GM18505 (cell line): ENCODE data around the gene ERFE.

Experiments used
- ATAC-seq: cut with Tn5 transposase; IDR thresholded peaks from one replicate; pipeline ENCODE4 v1.9.1; 2021; ENCODE audit not compliant: unreplicated experiment
- POLR2A ChIP-seq: IDR thresholded peaks from 4 replicates; pipeline ENCODE4 v1.6.1; 2011; ENCODE audit warnings: borderline replicate concordance; ENCODE audit not compliant: insufficient read depth, insufficient read length; ENCODE audit errors: extremely low read depth

The ERFE gene

DNA sequence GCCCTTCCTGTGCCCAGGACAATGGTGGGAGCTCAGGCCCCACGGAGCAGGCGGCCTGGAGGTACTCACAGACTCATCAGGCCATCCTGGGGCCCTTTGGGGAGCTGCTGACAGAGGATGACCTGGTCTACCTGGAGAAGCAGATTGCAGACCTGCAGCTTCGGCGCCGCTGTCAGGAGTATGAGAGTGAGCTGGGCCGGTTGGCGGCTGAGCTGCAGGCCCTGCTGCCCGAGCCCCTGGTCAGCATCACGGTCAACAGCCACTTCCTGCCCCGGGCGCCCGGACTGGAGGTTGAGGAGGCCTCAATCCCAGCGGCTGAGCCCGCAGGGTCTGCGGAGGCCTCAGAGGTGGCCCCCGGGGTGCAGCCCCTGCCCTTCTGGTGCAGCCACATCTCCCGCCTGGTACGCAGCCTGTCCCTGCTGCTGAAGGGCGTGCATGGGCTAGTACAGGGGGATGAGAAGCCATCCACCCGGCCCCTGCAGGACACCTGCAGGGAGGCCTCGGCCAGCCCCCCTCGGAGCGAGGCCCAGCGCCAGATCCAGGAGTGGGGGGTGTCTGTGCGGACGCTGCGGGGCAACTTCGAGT is 28.6 kb upstream of the ERFE start:
- TF ChIP-seq POLR2A = no peak
- ATAC-seq = no peak

DNA sequence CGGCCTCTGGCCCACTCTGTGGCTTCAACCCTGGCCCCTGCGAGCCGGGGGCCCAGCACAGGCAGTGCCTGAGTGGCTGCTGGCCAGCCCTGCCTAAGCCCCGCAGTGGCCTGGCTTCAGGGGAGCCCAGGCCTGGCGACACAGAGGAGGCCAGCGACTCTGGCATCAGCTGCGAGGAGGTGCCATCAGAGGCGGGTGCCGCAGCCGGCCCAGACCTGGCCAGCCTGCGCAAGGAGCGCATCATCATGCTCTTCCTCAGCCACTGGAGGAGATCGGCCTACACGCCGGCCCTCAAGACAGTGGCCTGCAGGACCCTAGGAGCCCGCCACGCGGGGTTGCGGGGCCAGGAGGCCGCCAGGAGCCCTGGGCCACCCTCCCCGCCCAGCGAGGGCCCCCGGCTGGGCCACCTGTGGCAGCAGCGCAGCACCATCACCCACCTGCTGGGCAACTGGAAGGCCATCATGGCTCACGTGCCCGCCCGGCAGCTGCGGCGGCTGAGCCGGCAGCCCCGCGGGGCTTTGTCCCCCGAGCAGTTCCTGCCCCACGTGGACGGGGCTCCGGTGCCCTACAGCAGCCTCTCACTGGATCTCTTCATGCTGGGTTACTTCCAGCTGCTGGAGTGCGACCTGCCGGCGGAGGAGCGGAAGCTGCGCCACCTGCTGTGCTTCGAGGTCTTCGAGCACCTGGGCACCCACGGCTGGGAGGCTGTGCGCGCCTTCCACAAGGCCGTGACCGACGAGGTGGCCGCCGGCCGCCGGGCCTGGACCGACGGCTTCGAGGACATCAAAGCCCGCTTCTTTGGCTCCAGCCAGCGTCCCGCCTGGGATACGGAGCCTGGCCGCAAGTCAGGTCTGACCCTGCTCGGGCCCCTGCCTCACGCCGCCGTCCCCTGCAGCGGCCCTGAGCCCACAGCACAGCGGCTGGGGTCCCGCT is 27.8 kb upstream of the ERFE start:
- ATAC-seq = no peak
- TF ChIP-seq POLR2A = no peak

DNA sequence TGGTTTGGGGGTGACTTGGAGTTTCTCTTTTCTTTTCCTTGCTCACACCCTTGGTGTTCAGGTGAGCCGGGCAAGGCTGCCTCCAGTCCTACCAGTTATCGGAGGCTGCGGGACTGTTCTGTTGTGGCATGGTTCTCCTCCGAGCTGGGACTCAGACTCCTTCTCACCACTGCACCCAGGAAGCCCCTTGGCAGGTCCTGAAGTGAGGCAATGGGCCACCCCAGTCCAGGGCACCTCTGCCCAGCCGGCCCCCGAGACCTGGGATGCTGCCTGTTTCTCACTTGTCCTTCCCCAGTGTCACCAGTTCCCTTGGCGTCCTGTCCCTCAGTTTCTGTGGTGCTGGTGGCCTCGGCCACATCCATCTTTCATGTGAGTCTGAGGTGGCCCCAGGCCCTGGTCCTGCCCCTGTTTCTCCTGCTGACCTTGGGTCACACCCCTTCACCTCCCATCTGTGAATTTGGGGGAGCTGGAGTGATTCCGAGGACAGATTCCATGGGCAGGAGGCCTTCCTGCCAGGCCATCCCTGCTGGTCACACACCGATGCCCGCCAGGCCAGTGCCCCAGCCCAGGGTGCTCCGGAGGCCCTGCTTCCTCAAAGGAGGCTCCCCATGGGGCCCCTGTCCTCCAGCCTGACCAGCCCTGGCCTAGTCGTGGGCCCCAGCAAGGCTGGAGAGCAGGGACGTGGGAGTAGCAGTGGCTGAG is 26.9 kb upstream of the ERFE start:
- no peak for ATAC-seq
- no peak for TF ChIP-seq POLR2A

DNA sequence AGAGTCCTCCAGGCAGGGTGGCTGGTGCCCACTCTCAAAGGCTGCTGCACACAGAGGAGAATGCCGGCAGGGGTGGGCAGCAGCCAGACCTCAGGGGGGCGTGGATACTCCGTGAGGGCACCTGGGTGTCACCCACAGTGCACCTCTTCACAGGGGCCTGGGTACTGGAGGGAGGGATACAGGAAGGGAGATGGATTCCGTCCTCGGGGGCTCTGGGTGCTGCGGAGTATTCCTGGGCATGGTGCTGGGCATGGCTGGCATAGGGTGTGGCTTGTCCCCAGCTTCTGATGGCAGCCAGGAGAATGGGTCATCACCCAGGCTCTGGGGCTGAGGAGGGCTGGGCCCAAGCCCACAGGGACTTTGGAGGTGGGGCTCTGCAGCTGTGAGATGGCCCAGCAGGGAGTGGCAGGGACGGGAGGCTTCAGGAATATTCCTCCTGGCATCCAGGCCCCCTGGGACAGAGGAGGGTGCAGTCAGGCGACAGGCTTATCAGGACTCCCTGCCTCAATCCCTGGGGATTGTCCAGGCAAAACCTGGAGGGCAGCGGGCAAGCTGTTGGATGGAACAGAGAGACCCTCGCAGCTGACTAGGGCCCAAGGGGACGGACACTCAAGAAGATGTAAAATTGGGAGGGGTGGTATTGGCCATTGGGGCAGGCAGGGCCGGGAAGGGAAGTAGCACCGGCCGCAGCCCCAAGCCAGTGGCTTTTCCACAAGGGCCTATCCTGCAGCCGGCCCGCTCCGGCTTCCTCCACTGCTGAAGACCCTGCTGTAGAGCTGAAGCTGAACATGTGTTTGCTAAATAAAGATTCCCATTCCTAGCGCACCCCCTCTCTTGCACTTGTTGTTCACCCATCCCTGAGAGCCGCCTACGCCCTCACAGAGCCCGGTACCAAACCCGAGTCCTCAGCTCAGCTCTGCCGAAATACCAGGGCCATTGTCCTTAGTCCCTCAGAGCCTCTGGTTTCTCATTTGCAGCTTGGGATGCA is 26.0 kb upstream of the ERFE start:
- no peak for ATAC-seq

DNA sequence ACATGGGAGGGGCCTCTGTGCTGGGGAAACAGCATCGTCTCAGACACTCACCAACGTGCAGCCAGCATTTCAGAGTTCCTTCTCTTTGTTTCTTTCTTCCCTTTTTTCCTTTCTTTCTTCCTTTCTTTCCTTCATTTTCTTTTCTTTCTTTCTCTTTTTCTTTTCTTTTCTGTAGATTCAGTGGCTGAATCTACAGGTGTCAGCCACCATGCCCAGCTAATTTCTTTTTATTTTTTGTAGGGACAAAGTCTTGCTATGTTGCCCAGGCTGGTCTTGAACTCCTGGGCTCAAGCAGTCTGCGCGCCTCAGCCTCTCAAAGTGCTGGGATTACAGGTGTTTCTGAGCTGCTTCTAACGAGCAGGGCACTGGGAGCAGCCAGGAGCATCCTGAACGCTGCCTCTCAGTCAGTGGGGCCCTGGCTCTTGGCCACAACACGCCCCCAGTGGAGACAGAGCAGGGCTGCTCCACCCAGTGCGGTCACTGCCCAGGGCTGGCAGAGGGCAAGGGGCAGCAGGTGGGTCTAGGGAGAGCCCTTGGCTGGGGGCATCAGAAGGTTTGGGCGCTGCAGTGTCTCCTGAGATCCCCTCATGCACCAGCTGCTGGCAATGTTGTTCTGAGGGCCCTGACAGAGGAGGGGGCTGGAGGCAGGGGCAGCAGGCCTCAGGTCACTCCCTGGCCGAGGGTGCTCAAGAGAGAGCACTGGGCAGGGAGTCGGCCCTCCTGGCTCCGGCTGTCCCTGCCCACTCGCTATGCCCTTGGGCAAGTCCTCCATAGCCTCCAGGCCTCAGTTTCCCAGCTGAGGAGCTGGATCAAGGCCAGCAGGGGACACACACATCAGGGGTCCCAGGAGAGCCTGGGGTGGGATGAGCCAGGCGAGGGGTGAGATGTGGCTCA is 25.0 kb upstream of the ERFE start:
- no peak for TF ChIP-seq POLR2A
- ATAC-seq = no peak

More for the DNA sequence above, 26.0 kb upstream of the ERFE start:
- TF ChIP-seq POLR2A = no peak

DNA sequence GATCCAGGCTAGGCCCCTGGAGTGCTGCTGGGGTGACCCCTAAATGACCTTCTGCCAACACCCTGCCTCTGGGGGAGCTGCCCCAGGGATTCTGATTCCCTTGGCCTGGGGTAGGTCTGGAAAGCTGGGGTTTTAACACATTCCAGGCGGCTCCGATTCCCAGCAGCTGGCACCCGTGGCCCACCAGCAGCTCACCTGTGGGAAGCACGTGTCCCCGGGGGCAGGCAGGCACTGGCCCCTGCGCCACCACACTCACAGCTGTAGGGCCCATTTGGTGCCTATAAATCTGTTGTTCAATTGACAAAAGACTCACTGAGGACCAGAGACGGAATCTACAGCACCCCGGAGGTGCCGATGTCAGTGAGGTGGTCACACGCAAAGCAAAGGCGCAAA is 24.4 kb upstream of the ERFE start:
- no peak for ATAC-seq
- TF ChIP-seq POLR2A = no peak

DNA sequence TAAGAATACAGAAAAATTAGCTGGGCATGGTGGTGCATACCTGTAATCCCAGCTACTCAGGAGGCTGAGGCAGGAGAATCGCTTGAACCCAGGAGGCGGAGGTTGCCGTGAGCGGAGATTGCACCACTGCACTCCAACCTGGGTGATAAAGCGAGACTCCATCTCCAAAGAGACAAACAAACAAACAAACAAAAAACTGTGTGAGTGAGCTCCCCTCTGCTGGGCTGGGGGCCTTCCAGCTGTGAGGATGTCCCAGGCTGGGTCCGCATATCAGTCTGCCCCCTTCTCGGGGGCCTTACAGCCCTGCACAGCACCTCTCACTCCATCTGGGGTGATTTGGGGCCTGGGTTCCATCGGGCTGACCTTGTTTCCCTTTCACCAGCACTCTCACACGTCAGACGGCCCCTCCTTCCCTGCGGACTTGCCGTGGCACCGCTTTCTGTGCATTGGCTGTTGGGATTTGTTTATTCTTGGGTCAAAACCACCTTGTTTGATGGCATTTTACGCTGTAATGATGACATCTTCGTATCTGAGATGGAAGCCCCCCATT is 23.1 kb upstream of the ERFE start:
- ATAC-seq = no peak
- no peak for TF ChIP-seq POLR2A

DNA sequence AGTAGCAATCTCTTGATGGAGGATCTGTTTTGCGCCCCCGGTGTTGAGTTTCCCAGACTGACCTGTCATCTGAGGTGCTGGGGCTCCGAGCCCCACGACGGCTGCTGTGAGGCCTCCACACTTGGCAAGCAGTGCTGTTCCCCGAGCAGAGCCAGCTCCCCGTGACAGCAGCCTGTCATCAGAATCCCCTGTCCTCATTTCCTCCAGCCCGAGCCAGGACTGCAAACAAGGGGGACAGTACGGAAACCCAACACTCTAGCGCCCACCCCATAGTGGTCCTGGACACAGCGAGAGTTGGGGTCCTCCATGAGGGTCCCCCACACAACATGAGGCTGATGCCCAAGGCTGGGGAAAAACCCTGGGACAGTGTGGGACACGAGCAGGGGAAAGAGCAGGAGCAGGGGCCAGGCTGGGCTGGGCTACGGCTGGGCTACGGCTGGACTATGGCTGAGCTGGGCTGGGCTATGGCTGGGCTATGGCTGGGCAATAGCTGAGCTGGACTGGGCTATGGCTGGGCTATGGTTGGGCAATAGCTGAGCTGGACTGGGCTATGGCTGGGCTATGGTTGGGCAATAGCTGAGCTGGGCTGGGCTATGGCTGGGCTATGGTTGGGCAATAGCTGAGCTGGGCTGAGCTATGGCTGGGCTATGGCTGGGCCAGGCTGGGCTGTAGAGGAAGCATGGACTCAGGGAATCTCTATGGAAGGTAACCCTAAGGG is 21.8 kb upstream of the ERFE start:
- no peak for ATAC-seq
- TF ChIP-seq POLR2A = no peak

DNA sequence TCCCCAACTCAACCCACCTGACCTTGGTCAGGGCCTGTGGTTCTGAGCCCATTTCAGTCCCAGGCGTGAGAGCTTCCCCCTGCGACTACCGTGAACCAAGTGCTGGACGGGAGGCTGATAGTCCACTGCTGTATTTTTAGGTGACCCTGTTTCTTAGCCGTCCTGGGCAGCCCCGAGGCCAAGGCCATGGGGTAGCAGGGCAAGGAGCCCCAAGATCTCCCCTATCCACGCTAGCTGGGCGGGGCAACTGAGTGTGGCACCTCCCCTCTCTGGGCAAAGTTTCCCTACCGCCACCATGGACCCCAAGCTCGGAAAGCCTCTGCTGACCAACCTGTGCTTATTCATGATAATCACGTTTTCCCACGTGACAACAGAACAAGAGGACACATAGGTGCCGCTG is 20.9 kb upstream of the ERFE start:
- ATAC-seq = no peak

DNA sequence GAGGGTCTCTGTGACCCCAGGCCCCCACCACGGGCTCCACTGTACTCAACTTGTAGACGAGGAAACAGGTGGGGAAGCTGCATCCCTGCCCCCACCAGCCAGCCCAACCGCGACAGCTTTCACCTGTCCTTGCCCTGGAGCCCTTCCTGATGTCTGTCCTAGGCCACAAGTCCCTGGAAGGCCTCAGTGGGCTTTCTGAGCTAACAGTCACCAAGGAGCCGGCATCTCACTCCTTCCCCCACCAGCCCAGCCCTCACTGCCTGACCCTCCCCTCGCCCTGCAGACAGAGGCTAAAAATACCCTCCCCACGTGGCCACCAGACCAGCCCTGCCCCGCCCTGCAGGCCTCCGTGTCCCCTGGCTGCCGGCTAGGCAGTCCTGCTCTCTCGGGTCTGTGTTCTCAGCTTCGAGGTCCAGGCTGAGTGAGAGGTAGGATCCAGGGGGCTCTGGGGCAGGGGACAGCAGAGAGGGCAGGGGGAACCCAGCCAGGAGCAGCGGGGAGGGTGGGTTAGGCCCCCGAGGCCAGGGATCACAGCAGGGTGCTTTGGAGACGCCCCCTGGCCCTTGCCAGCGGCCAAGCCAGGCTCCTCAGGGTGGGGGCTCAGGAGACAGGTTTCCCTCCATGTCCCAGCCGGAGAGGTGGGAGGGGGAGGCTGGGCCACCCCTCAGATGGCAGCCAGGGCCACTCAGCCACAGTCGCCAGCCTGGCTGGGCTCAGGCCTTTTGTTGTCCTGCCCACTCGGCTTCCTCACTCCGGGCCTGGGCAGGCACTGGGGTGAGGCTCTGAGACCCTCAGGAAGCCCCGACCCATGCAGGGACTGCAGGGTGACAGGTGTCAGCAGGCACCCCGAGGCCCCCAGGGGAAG is 20.2 kb upstream of the ERFE start, which contains the start of gene KLHL30:
KLHL30 (plus strand) TSS at position 338 of the 865 bp plus-strand sequence. CDS start 2,087 bp downstream, outside the sequence.
- ATAC-seq = no peak
- TF ChIP-seq POLR2A = no peak

More for the DNA sequence above, 20.9 kb upstream of the ERFE start:
- TF ChIP-seq POLR2A = no peak

DNA sequence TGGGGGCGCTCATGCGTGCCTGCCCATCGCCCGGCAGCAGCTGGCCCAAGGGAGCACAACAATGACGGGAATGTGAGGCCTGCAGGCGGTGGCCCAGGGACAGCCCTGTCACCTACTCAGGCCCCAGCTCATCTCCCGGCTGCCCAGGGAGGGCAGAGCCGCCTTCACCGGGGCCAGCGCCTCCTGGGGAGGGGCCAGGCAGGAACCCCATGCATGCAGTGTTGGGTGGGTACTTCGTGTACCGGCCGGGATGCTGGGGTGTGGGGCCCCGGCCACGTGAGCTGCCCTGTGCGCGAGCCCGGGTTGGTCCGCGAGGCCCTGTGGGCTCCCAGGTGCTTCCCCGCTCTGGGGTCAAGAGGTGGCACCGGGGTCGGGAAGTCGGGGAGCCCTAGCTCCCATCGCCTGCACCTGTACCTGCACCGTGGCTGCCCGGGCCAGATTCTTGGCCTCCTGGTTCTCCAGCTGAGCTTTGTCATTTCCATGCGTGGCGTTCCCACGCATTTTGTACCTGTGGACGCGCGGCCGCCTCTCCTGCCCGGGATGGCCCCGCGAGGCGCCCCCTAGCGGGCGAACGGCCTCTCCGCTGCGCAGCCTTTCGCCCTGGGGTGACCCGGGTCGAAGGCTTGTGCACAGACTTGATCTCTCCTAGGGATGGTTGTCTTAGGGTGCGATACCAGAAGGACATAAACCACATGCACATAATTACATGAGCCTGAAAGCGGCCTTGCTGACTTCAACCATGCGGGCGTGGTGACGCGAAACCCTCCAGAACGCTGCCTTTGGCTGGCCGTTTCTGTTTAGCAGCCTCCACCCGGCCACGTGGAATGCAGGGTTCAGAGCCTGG is 19.4 kb upstream of the ERFE start:
- no peak for TF ChIP-seq POLR2A
- no peak for ATAC-seq
